ENCODE data around the gene MYBPHL. TPM values are rescaled to one million over a fixed set of nuclear protein-coding genes. Genes with fewer than 3 reads are reported as not detected.

The MYBPHL gene
- total and polyA plus RNA-seq, 2 of the 13 experiments (the other 11 are each of a cell fraction or from before 2014, with no cell fraction given), result 3.7 to 3.8 TPM

DNA sequence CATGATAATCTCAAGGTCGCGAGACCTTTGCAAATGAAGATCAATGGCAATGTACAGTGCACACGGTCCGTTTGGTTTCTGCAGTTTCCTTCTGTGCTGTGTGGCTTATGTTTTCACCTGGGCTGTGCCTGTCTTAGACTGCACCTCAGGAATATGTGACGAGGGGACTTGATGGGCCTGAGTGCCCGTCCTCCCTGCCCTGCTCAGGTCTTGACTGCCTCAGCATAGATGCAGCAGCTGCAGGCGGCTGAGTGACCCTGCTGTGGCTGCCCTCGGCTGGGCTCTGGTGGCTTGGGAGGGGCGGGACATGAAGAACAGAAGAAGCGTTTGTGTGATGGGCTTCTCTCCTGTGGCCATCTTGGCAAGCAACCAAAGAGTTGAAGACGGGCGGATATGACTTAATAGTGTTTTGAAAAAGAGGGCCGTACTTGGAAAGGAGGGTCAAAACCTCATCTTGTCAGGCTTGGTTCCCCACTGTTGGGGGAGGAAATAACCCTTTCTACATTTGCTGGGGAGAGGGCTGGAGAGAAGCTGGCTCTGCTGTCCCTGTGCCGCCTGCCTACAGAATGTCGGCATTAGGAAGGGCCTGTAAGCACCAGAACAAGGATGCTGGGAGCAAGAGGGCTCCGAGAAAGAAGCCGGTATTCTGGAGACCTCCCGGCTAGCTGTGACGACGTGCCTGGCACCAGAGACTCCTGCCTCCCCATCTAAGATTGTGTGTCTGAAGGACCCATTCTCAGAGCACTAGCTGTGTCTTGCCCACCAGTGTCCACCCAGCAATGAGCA is 7.1 kb downstream of the MYBPHL start (continued):
- no peak for TF ChIP-seq ZBTB20 (CRISPR knock-in tag; IDR thresholded peaks at IDR 0.05; ENCODE audit: borderline replicate concordance, low read depth)
- peak; percentile 67; the same call in 1 of the 2 replicates for TF ChIP-seq ZNF136 (CRISPR knock-in tag; IDR thresholded peaks at IDR 0.05; ENCODE audit: low read depth)
- TF ChIP-seq ETV6 (CRISPR knock-in tag; conservative IDR thresholded peaks at IDR 0.05), result no peak
- no peak for TF ChIP-seq ZNF615 (CRISPR knock-in tag; IDR thresholded peaks at IDR 0.05; ENCODE audit: borderline replicate concordance)
- TF ChIP-seq RELA (CRISPR knock-in tag; IDR thresholded peaks at IDR 0.05), result no peak
- TF ChIP-seq, protein P1, sequence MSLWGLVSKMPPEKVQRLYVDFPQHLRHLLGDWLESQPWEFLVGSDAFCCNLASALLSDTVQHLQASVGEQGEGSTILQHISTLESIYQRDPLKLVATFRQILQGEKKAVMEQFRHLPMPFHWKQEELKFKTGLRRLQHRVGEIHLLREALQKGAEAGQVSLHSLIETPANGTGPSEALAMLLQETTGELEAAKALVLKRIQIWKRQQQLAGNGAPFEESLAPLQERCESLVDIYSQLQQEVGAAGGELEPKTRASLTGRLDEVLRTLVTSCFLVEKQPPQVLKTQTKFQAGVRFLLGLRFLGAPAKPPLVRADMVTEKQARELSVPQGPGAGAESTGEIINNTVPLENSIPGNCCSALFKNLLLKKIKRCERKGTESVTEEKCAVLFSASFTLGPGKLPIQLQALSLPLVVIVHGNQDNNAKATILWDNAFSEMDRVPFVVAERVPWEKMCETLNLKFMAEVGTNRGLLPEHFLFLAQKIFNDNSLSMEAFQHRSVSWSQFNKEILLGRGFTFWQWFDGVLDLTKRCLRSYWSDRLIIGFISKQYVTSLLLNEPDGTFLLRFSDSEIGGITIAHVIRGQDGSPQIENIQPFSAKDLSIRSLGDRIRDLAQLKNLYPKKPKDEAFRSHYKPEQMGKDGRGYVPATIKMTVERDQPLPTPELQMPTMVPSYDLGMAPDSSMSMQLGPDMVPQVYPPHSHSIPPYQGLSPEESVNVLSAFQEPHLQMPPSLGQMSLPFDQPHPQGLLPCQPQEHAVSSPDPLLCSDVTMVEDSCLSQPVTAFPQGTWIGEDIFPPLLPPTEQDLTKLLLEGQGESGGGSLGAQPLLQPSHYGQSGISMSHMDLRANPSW (CRISPR knock-in tag; IDR thresholded peaks at IDR 0.05; ENCODE audit: borderline replicate concordance), result 0 out of 2 replicates have a peak, but pooled peaks have one; percentile 5
- TF ChIP-seq RARG (CRISPR knock-in tag; IDR thresholded peaks at IDR 0.05; ENCODE audit: low read depth), result no peak
- no peak for TF ChIP-seq RFX5 (IDR thresholded peaks at IDR 0.05; ENCODE audit: low read depth, low read length)
- TF ChIP-seq SMYD3 (CRISPR knock-in tag; IDR thresholded peaks at IDR 0.05), result 0 out of 2 replicates have a peak, but pooled peaks have one; percentile 33
- TF ChIP-seq ZNF256 (CRISPR knock-in tag; conservative IDR thresholded peaks at IDR 0.05), result no peak
- no peak for TF ChIP-seq ZIK1 (CRISPR knock-in tag; IDR thresholded peaks at IDR 0.05; ENCODE audit: borderline replicate concordance, low read depth)
- TF ChIP-seq, protein P2, sequence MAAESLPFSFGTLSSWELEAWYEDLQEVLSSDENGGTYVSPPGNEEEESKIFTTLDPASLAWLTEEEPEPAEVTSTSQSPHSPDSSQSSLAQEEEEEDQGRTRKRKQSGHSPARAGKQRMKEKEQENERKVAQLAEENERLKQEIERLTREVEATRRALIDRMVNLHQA (CRISPR knock-in tag; IDR thresholded peaks at IDR 0.05), result no peak
- no peak for TF ChIP-seq TBL1XR1 (IDR thresholded peaks at IDR 0.05; ENCODE audit: borderline replicate concordance, low read length, partially characterized antibody)
- no peak for TF ChIP-seq ZNF616 (CRISPR knock-in tag; IDR thresholded peaks at IDR 0.05; ENCODE audit: low read depth)
- TF ChIP-seq ZNF33A (CRISPR knock-in tag; IDR thresholded peaks at IDR 0.05; ENCODE audit: borderline replicate concordance), result no peak
- TF ChIP-seq, protein P3, sequence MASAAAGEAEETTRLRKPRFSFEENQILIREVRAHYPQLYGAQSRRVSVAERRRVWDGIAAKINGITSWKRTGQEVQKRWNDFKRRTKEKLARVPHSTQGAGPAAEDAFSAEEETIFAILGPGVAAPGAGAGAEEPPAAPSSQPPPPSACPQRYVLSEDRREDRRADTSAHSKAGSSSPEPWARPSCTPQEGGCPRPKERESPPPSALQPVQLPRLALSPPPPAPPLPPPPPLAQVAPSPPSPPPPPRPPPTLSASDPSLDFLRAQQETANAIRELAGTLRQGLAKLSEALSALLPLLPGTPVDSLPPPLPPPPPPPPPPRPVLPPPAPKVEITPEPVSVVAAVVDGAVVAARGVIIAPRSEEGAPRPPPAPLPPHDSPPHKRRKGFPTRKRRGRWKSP (CRISPR knock-in tag; IDR thresholded peaks at IDR 0.05), result peak; percentile 67; the same call in 1 of the 2 replicates
- peak; percentile 79; the same call in 1 of the 2 replicates for TF ChIP-seq MEF2D (CRISPR knock-in tag; IDR thresholded peaks at IDR 0.05)
- TF ChIP-seq, protein P4, sequence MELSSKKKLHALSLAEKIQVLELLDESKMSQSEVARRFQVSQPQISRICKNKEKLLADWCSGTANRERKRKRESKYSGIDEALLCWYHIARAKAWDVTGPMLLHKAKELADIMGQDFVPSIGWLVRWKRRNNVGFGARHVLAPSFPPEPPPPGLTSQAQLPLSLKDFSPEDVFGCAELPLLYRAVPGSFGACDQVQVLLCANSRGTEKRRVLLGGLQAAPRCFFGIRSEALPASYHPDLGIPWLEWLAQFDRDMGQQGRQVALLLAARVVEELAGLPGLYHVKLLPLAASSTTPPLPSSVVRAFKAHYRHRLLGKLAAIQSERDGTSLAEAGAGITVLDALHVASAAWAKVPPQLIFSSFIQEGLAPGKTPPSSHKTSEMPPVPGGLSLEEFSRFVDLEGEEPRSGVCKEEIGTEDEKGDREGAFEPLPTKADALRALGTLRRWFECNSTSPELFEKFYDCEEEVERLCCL (CRISPR knock-in tag; IDR thresholded peaks at IDR 0.05; ENCODE audit: borderline replicate concordance), result no peak
- TF ChIP-seq ZBTB21 (CRISPR knock-in tag; IDR thresholded peaks at IDR 0.05), result peak; percentile 14; the same call in 1 of the 2 replicates
- TF ChIP-seq ZNF768 (CRISPR knock-in tag; IDR thresholded peaks at IDR 0.05), result peak; percentile 91
- no peak for TF ChIP-seq MAFF (IDR thresholded peaks at IDR 0.05; ENCODE audit: low read depth, low read length)
- 0 out of 2 replicates have a peak, but pooled peaks have one; percentile 50 for TF ChIP-seq ZBTB7A (CRISPR knock-in tag; IDR thresholded peaks at IDR 0.05)
- TF ChIP-seq ZNF143 (CRISPR knock-in tag; IDR thresholded peaks at IDR 0.05), result no peak
